Ecto neural progenitor cell (in vitro differentiated cells): ENCODE results near the gene ATF5.

ENCODE experiments used
- DNase-seq: peaks from one replicate; pipeline ENCODE4 v3.0.0-alpha.2; 2018; ENCODE audit warnings: low spot score

Gene ATF5

GRCh38 chr19:49929121-49929610, at the start of gene ATF5, which contains the start of gene NUP62:
Gene ATF5, plus strand, starts transcription at chr19:49929205. Its CDS starts 1,646 bp downstream, at chr19:49930851.
Gene NUP62, minus strand, starts transcription at chr19:49929504. Its CDS starts 19,697 bp downstream, at chr19:49909807.
- peak; percentile 95 for DNase-seq

DNA sequence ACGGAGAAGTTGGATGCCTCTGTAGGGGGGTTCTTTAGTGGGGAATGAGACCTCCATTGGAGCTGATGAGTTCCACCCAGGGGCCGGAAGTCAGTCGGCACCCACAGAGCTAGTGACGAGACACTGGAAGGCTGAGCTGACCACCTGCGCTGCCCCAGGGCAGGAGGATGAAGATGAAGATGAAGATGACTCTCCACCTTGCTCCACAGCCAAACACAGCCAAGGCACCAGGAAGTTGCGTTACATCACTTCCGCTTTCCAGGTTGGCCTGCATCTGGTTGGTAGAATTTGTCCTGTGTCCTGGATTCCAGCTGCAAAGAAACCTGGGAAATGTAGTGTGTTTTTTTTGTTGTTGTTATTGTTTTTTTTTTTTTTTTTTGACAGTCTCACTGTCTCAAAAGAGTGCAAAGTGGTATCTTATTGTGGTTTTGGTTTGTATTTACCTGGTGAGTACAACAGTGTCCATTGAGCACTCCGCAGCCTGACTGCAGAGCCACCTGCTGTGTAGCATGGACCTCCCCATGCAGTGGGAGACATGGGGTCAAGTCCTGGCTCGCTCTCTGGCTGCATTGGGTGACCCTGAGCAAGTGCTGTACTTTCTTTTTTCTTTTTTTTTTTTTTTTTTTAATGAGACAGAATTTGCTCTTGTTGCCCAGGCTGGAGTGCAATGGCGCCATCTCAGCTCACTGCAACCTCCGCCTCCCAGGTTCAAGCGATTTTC, 49.6 kb upstream of the ATF5 start:
- DNase-seq: no peak

GRCh38 chr19:49880162-49880869, 48.7 kb upstream of the ATF5 start:
- DNase-seq: no peak

- DNase-seq: no peak
Measured at GRCh38 chr19:49881186-49881585, 47.8 kb upstream of the ATF5 start.

DNA sequence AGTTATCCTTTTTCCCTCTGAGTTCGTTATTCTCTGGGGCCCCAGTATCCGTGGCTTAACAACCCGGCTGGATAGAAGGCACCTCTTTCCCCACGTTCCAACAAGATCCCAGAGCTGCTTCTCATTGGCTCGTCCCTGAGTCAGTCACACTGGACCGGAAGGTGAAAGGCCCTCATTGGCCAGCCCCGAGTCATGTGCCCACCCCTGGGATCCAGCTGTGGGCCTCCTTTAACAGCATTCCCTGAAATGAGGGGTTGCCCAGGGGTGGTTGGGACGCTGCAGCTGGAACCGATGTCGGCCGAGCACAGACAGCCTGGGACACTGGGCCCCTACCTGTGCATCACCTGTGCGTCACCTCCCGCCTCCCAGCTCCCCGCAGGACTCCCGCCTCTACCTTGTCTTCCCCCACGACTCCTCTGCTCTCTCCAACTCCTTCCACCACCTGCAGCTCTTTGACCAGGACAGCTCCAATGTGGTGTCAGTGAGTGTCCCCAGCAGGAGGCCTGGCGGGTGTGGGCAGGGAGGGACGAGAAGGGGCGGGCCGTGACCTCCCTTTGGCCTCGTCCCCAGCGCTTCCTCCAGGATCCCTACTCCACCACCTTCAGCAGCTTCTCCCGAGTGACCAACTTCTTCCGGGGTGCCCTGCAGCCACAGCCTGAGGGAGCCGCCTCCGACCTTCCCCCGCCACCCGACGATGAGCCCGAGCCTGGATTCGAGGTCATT, 47.2 kb upstream of the ATF5 start:
- no peak for DNase-seq

GRCh38 chr19:49882643-49883042, 46.4 kb upstream of the ATF5 start:
- no peak for DNase-seq

DNA sequence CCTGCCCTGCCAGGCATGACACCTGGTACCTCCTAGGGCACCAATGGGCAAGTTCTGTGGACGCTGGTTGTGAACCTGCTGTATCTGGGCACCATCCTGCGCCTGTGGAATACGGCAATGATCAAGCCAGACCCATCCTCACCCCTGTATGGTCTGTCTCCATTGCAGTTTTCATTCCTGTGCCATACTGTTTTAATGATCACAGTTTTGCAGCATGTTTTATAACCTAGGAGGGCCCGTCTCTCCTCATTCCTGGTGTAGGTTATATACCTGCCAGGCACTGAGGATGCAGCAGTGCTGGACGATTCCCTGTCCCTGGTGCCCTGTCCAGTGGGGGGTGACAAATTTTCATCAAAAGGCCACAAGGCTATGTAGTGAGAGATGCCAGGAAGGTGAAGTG, 45.9 kb upstream of the ATF5 start:
- DNase-seq: no peak

DNA sequence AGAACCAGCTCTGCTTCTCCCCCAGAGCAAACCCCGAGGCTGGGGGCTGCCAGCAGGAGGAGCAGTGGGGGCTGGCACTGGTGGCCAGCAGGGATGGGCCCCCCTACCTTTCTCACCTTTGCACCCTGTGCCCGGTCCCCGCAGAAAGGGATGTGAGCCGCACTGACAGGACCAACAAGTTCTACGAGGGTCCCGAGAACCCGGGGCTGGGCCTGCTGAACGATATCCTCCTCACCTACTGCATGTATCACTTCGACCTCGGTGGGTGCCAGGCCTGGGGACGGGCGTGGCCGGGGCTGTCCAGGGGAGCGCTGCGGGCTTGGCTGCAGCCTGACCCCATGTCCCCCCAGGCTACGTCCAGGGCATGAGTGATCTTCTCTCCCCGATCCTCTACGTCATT, 44.9 kb upstream of the ATF5 start:
- no peak for DNase-seq

DNA sequence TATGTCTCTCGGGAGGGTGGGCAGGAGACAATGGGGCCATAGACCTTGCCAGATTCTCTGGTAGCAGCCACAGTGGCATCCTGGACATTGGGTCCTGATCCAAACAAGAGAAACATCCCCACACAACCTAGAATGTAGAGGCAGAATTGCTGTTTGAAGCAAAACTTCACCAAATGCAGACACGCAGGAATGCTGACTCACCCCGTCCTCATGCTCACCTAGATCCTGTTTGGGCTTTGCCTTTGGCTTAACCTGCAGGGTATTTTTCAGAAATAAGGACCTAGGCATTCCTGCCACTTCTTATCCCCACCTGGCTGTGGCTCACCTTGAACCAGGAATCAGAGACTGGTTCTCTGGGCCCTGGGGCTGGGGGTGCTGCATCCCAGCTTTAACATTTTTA, 44.2 kb upstream of the ATF5 start:
- DNase-seq: no peak

DNA sequence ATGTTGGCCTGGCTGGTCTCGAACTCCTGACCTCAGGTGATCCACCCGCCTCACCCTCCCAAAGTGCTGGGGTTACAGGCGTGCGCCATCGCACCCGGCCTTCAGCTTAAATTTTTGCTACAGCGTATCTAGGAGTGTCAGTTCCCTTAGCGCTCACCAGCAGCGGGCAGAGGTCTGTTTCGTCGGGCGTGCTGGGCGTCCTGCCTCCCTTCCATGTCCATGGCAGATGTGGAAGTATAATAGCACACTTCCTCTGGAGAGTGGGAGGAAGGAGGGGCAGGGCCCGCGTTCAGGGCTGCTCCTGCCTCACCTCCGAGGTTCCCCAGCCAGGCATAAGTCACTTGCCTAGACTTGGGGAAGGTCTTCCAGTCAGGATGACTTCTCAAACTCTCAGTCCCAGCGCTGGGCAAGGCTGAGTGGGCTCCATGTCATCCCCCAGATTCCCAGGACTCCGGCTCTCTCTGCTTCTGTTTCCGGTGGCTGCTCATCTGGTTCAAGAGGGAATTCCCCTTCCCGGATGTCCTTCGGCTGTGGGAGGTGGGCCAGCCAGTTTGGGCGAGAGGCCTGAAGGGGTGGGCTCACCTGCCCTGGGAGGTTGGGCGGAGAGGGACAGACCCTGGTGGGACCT, 41.9 kb upstream of the ATF5 start:
- no peak for DNase-seq

- no peak for DNase-seq
Measured at GRCh38 chr19:49887665-49888509, 41.1 kb upstream of the ATF5 start.

- no peak for DNase-seq
Measured at GRCh38 chr19:49888510-49888824, 40.5 kb upstream of the ATF5 start.

DNA sequence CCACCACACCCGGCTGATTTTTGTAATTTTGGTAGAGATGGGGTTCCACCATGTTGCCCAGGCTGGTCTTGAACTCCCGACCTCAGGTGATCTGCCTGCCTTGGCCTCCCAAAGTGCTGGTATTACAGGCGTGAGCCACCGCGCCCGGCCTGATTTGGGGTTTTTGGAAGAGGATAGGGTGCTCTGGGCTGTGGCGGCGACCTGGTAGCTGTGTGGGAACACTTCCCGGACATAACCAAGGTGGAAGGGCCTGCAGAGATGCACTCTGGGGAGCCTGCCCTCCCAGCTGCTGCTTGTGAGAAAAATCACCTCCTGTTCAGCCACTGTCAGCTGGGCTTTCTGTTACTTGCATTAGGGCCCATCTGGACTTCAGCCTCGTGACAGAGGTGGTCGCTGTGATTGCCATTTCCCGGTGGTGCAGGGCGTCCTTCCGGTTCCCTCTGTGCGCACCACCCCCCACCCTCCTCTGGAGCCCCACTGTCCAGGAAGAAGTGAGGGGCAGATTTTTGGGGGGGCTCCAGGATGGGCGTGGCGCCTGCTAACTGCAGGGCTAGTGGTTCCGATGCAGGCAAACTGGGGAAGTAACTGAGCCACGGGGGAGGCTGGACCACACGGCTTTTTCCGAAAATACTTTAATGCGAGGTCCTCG, 39.8 kb upstream of the ATF5 start:
- DNase-seq: no peak

GRCh38 chr19:49889687-49890348, 39.2 kb upstream of the ATF5 start:
- DNase-seq: peak; percentile 84

DNA sequence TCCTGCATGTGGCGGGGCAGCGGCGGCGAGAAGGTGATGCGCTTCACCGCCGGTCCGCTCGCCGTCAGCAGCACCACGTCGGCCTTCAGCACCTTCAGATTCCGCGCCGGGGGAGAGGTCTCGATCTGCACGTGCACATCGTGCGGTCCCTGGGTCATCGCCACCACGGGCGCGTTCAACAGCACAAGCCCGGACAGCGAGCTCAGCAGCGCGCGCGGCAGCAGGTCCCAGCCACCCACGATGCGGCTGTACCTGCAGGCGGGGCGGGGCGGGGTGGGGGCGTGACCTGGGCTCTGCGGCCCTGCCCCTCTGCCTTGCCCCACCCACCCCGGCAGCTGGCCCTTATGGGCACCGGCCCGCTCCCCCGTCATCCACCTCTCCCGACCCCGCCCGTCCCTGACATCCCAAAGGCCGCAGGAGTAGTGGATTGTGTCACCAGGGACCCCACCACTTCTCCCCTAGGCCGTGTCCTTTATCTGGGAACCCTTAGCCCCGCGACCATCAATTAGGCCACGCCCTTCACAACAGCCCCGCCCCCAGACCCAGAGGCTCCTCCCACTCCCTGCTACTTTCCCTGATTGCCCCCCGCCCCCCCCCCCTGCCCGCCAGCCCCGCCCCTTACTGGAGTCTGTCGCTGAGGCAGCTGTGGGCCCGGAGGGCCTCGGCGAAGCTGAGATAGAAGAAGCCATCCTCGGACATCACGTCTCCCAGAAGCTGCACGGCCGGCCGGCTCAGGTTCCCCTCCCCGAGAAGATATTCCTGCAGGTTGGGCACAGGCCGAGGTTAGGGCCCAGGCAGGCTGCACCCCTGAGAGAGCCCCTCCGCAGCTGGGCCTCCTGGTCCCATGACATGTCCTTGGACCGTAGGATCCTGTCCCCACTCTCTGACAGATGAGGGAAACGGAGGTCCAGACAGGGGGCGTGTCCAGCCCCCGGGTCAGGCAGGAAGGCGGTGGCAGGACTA, 38.4 kb upstream of the ATF5 start:
- DNase-seq: peak; percentile 88

DNA sequence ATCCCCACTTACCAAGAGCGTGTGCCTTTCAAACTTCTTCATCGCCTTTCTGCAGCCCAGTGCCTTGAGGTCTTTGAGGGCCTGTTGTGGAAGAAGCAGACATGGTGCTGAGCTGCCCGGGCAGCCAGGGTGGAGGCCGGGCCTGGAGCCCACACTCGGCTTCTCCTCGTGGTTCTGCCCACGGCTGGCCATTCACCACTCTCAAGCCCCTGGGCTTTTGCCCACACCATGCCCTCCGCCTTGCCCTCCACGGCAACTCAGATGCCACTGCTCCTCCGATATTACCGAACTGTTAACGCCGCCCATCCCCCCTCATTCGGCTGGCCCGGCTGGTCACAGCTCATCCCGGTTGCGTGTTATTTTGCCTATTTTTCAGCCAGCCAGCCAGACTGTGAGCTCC, 37.6 kb upstream of the ATF5 start:
- DNase-seq: no peak

- DNase-seq: no peak
Measured at GRCh38 chr19:49892716-49893115, 36.3 kb upstream of the ATF5 start.

DNA sequence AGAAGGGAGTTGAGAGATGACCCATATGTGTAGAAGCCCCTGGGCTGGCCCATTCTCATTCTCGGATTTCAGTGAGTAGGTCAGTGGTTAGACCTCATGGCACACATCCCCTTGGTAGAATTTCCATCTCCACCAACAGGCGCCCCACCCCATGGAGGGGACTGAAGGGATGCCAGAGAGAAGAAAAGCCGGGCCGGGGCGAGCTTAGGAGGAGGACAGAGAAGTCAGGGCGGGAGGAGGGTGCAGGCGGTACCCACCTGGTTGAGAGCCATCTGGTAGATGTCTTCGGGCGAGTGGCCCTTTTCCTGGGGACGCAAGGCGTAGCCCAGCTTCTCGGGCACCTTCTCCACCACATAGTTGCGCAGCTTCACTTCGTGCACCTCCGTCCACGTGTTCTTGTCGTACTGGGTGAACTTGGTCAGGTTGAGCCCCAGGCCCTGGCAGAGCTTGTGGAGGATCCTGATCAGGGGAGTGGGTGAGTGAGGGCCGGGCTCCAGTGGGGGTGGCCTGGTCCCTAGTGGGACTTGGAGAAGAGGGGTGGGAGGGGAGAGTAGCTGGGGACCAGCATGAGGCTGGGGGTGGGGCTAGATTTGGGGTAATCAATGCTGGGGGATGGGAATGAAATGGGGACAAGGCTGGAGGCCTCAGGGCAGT, 34.9 kb upstream of the ATF5 start:
- no peak for DNase-seq
